GM23338 (cell line): ENCODE data around the gene PSORS1C1. TPM values are rescaled to one million over a fixed set of nuclear protein-coding genes. Genes with fewer than 3 reads are reported as not detected.
"Not testable (repeated sequence)": the region's sequence is repeated elsewhere in the genome, so short reads cannot be mapped to it uniquely, and the experiment has no call there.

Experiments
- ATAC-seq: fragments of 200-7000 bp; cut with Tn5 transposase; 3 replicates; pipeline ENCODE4 v1.9.1; 2020
- DNase-seq: peaks from one replicate; pipeline ENCODE4 v3.0.0-alpha.2; 2015; ENCODE audit warnings: low spot score
- H2AFZ ChIP-seq: fragments of 200-600 bp; sonication (generic); 2 replicates; pipeline ENCODE4 v1.8.0; 2016; ENCODE audit warnings: antibody characterized with exemption, mild to moderate bottlenecking, moderate library complexity
- H3F3A ChIP-seq: fragments of 200-600 bp; sonication (generic); replicated peaks from 2 replicates; pipeline ENCODE4 v1.8.0; 2017; ENCODE audit warnings: antibody characterized with exemption, mixed run types, low read depth
- H3K27ac ChIP-seq: fragments of 200-600 bp; sonication (generic); 2 replicates; pipeline ENCODE4 v1.6.1; 2016; ENCODE audit warnings: low read depth
- H3K27me3 ChIP-seq: fragments of 200-600 bp; sonication (generic); 2 replicates; pipeline ENCODE4 v1.8.0; 2016; ENCODE audit warnings: mild to moderate bottlenecking, mixed run types, moderate library complexity; ENCODE audit not compliant: insufficient read depth
- H3K36me3 ChIP-seq: fragments of 200-600 bp; sonication (generic); 2 replicates; pipeline ENCODE4 v1.8.0; 2016; ENCODE audit warnings: mild to moderate bottlenecking; ENCODE audit not compliant: insufficient read depth
- H3K4me1 ChIP-seq: fragments of 200-600 bp; sonication (generic); 2 replicates; pipeline ENCODE4 v1.8.0; 2016; ENCODE audit warnings: mild to moderate bottlenecking, moderate library complexity; ENCODE audit not compliant: insufficient read depth
- H3K4me2 ChIP-seq: fragments of 200-600 bp; sonication (generic); 2 replicates; pipeline ENCODE4 v1.7.1; 2017; ENCODE audit warnings: mixed run types
- H3K4me3 ChIP-seq: fragments of 200-600 bp; sonication (generic); 2 replicates; pipeline ENCODE4 v1.6.1; 2016; ENCODE audit warnings: mixed run types
- H3K79me2 ChIP-seq: fragments of 200-600 bp; sonication (generic); replicated peaks from 2 replicates; pipeline ENCODE4 v1.8.0; 2017; ENCODE audit warnings: mild to moderate bottlenecking; ENCODE audit not compliant: insufficient read depth
- H3K9me2 ChIP-seq: fragments of 200-600 bp; sonication (generic); 2 replicates; pipeline ENCODE4 v1.8.0; 2017; ENCODE audit not compliant: insufficient read depth
- H4K20me1 ChIP-seq: fragments of 200-600 bp; sonication (generic); replicated peaks from 2 replicates; pipeline ENCODE4 v1.8.0; 2017; ENCODE audit warnings: mild to moderate bottlenecking; ENCODE audit not compliant: insufficient read depth
- H3K27ac Mint-ChIP-seq: 2 replicates; pipeline ENCODE4 v1.8.0; 2020; ENCODE audit warnings: inconsistent platforms, mild to moderate bottlenecking, moderate library complexity, mixed read lengths
- H3K27me3 Mint-ChIP-seq: 3 replicates; pipeline ENCODE4 v1.8.0; 2022; ENCODE audit warnings: low read depth, mild to moderate bottlenecking, moderate library complexity, mixed read lengths, inconsistent platforms; ENCODE audit not compliant: insufficient read depth, poor library complexity
- H3K36me3 Mint-ChIP-seq: 3 replicates; pipeline ENCODE4 v1.8.0; 2021; ENCODE audit warnings: low read depth, mild to moderate bottlenecking, inconsistent platforms, moderate library complexity, mixed read lengths
- H3K4me1 Mint-ChIP-seq: 3 replicates; pipeline ENCODE4 v1.8.0; 2020; ENCODE audit warnings: mild to moderate bottlenecking, inconsistent platforms, mixed read lengths
- H3K4me3 Mint-ChIP-seq: 3 replicates; pipeline ENCODE4 v1.8.0; 2021; ENCODE audit warnings: moderate library complexity, mild to moderate bottlenecking, inconsistent platforms, mixed read lengths
- H3K9me3 Mint-ChIP-seq: 3 replicates; pipeline ENCODE4 v1.8.0; 2020; ENCODE audit warnings: moderate library complexity, mild to moderate bottlenecking, inconsistent platforms, mixed read lengths
- CTCF ChIP-seq, 2 experiments: fragments of 200-600 bp in 1 of 2; sonication (generic) in 1 of 2; conservative IDR thresholded peaks; 2 replicates each; pipeline versions ENCODE4 v1.5.1 to v1.6.1; 2016 to 2017; ENCODE audit warnings: antibody characterized with exemption in 2 of 2, low read depth in 2 of 2, mild to moderate bottlenecking in 2 of 2, moderate library complexity in 1 of 2
- JUNB ChIP-seq: IDR thresholded peaks from one replicate; pipeline ENCODE4 v1.6.1; 2016; ENCODE audit warnings: antibody characterized with exemption; ENCODE audit not compliant: unreplicated experiment
- NANOG ChIP-seq: IDR thresholded peaks from 2 replicates; pipeline ENCODE4 v1.6.1; 2016; ENCODE audit warnings: antibody characterized with exemption, borderline replicate concordance
- POLR2AphosphoS5 ChIP-seq: IDR thresholded peaks from 2 replicates; pipeline ENCODE4 v1.6.1; 2016; ENCODE audit warnings: antibody characterized with exemption, low read depth
- ZNF462 ChIP-seq: fragments of 250-450 bp; sonication (Bioruptor Pico); IDR thresholded peaks from 2 replicates; pipeline ENCODE4 v1.5.0; 2020; ENCODE audit warnings: mild to moderate bottlenecking, moderate library complexity
- polyA plus RNA-seq: library from polyadenylated mRNA; unstranded; fragments of >200 nt; fragmentation: Nextera tagmentation; extraction: Ambion mirVana; gene quantifications from 2 replicates; pipeline ENCODE4 v1.2.1, GENCODE V29; 2016
- total RNA-seq: library from RNA; depleted of rRNA; stranded (reverse); fragments of >200 nt; shearing (Covaris generic); gene quantifications from 2 replicates; pipeline ENCODE4 v1.2.3, GENCODE V29; 2014

Gene PSORS1C1
- total and polyA plus RNA-seq, 2 experiments from 2014 or later, result not detected

- peaks cover 63% of the 10 kb centered on the region for H4K20me1 ChIP-seq
- peaks cover 40% of the 10 kb centered on the region for H3K36me3 ChIP-seq
- Mint-ChIP-seq H3K4me1 (peaks cover 66% of the 10 kb centered on the region), H3K27ac (peak overlapping the region; percentile 40), H3K36me3 (peaks cover 88% of the 10 kb centered on the region)
- not testable (repeated sequence) for H3K9me2 ChIP-seq, H3K27me3 Mint-ChIP-seq, DNase-seq, H3K27ac ChIP-seq, H3K4me3 ChIP-seq, ATAC-seq, H3K4me2 ChIP-seq, H3K27me3 ChIP-seq, H3K9me3 Mint-ChIP-seq, H2AFZ ChIP-seq, H3K4me3 Mint-ChIP-seq
- H3K4me1 ChIP-seq, result peaks cover 62% of the 10 kb centered on the region
- H3F3A ChIP-seq, result peaks cover 59% of the 10 kb centered on the region
- H3K79me2 ChIP-seq, result peaks cover 61% of the 10 kb centered on the region
These were observed 50.0 kb downstream of the PSORS1C1 start for GRCh38 chr6:31164475-31165063.

GRCh38 chr6:31165064-31165832 is 50.6 kb downstream of the PSORS1C1 start:
- Histone ChIP-seq H3K4me2 (peak overlapping the region; percentile 100; the same call in 1 of the 2 replicates), H3K4me1 (peaks cover 55% of the 10 kb centered on the region), H3K27ac (peak overlapping the region; percentile 66; the same call in 1 of the 2 replicates), H3K36me3 (peaks cover 40% of the 10 kb centered on the region), H3F3A (peaks cover 54% of the 10 kb centered on the region), H4K20me1 (peaks cover 70% of the 10 kb centered on the region), H3K79me2 (peaks cover 68% of the 10 kb centered on the region)
- H3K4me1 Mint-ChIP-seq, result peaks cover 61% of the 10 kb centered on the region
- not testable (repeated sequence) for DNase-seq, H3K4me3 ChIP-seq, H3K27me3 ChIP-seq, ATAC-seq, H3K9me2 ChIP-seq, H2AFZ ChIP-seq, H3K9me3 Mint-ChIP-seq
- H3K27me3 Mint-ChIP-seq, result peaks cover 15% of the 10 kb centered on the region
- H3K4me3 Mint-ChIP-seq, result peak overlapping the region; percentile 95
- peak overlapping the region; percentile 89 for H3K27ac Mint-ChIP-seq
- peaks cover 93% of the 10 kb centered on the region for H3K36me3 Mint-ChIP-seq

- Histone ChIP-seq H3K4me2 (peak overlapping the region; percentile 100; the same call in 1 of the 2 replicates), H2AFZ (no peak overlapping the region), H4K20me1 (peaks cover 70% of the 10 kb centered on the region), H3K36me3 (peaks cover 40% of the 10 kb centered on the region), H3K9me2 (no peaks in the 10 kb centered on the region), H3K27me3 (0 out of 2 replicates have a peak, but pooled peaks cover 2% of the 10 kb centered on the region), H3K4me3 (peak overlapping the region; percentile 100), H3K79me2 (peaks cover 70% of the 10 kb centered on the region), H3K4me1 (peaks cover 60% of the 10 kb centered on the region), H3F3A (peaks cover 50% of the 10 kb centered on the region), H3K27ac (peak overlapping the region; percentile 66; the same call in 1 of the 2 replicates)
- peaks cover 63% of the 10 kb centered on the region for H3K4me1 Mint-ChIP-seq
- H3K27ac Mint-ChIP-seq, result peak overlapping the region; percentile 57
- DNase-seq (no peak), ATAC-seq (no peak)
- H3K4me3 Mint-ChIP-seq, result peak overlapping the region; percentile 95
- H3K27me3 Mint-ChIP-seq, result peaks cover 20% of the 10 kb centered on the region
- H3K36me3 Mint-ChIP-seq, result peaks cover 89% of the 10 kb centered on the region
- no peaks in the 10 kb centered on the region; the same call in 2 of the 3 replicates for H3K9me3 Mint-ChIP-seq
- TF ChIP-seq JUNB (no peak), NANOG (no peak), ZNF462 (no peak), POLR2AphosphoS5 (no peak), CTCF (conservative IDR thresholded peaks at IDR 0.05; ENCODE audit: low read depth in 2 of 2) (no peak)
These were observed 51.4 kb downstream of the PSORS1C1 start for GRCh38 chr6:31165986-31166385.
